Measurements from ENCODE around the gene MYBL2.

DNA sequence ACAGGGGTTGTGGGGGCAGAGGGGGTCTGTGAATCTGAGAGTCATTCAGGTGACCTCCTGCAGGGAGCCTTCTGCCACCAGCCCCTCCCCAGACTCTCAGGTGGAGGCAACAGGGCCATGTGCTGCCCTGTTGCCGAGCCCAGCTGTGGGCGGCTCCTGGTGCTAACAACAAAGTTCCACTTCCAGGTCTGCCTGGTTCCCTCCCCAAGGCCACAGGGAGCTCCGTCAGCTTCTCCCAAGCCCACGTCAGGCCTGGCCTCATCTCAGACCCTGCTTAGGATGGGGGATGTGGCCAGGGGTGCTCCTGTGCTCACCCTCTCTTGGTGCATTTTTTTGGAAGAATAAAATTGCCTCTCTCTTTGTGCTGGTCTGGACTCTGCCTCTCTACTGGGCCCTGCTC is 49.2 kb downstream of the MYBL2 start:
- TF ChIP-seq POLR2A (IDR thresholded peaks at IDR 0.05; ENCODE audit: low read depth) (no peak), POLR2AphosphoS5 (IDR thresholded peaks at IDR 0.05) (no peak), EP300 (IDR thresholded peaks at IDR 0.05) (no peak)
- TF ChIP-seq, protein P1, sequence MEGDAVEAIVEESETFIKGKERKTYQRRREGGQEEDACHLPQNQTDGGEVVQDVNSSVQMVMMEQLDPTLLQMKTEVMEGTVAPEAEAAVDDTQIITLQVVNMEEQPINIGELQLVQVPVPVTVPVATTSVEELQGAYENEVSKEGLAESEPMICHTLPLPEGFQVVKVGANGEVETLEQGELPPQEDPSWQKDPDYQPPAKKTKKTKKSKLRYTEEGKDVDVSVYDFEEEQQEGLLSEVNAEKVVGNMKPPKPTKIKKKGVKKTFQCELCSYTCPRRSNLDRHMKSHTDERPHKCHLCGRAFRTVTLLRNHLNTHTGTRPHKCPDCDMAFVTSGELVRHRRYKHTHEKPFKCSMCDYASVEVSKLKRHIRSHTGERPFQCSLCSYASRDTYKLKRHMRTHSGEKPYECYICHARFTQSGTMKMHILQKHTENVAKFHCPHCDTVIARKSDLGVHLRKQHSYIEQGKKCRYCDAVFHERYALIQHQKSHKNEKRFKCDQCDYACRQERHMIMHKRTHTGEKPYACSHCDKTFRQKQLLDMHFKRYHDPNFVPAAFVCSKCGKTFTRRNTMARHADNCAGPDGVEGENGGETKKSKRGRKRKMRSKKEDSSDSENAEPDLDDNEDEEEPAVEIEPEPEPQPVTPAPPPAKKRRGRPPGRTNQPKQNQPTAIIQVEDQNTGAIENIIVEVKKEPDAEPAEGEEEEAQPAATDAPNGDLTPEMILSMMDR (IDR thresholded peaks at IDR 0.05), result no peak
